Parietal lobe (tissue), 1 donor: ENCODE measurements around the gene SIAH2. TPM values are rescaled to one million over a fixed set of nuclear protein-coding genes. Genes with fewer than 3 reads are reported as not detected.

Source experiments
- total RNA-seq: library from RNA; depleted of rRNA; stranded (reverse); fragments of >200 nt; gene quantifications from one replicate; pipeline ENCODE4 v1.2.3, GENCODE V29; 2014

Gene SIAH2, protein sequence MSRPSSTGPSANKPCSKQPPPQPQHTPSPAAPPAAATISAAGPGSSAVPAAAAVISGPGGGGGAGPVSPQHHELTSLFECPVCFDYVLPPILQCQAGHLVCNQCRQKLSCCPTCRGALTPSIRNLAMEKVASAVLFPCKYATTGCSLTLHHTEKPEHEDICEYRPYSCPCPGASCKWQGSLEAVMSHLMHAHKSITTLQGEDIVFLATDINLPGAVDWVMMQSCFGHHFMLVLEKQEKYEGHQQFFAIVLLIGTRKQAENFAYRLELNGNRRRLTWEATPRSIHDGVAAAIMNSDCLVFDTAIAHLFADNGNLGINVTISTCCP
- 26.0 TPM for total RNA-seq

DNA sequence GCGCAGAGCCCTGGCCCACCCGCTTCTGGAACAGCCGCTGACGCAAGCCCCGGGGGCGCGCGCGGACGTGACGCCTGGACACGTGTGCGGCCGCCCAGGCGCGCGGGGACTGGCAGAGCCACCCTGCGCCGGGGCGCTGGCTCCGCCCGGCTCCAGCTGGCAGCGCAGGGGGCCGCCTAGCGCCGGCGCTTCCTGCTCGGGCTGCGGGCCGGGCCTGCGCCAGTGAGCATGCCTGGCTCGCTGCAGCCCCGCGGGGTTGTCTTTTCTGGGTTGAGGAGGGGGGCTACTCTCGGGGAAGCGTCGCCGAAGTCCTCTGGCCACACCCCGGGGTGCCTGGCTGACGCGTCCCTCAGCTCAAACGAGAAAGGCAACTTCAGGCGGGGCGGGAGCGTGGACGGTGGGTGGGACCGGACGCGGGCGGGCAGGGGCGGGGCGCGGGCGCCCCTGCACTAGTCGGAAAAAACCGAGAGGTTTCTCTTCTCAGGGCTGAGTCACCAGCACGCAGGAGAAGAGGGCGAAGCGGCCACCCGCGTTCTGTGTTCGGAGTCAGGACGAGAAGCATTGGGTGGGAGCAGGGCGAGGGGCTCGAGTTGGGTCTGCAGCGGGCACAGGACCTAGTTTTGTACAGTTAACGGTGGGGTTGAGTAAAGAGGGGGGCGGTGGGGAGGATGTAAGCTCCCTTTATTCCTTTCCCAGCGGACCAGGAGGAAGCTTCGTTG, at the start of gene SIAH2:
Gene SIAH2, minus strand, starts transcription at position 48 of the 719 bp plus-strand sequence. CDS start 320 bp downstream, outside the sequence.

DNA sequence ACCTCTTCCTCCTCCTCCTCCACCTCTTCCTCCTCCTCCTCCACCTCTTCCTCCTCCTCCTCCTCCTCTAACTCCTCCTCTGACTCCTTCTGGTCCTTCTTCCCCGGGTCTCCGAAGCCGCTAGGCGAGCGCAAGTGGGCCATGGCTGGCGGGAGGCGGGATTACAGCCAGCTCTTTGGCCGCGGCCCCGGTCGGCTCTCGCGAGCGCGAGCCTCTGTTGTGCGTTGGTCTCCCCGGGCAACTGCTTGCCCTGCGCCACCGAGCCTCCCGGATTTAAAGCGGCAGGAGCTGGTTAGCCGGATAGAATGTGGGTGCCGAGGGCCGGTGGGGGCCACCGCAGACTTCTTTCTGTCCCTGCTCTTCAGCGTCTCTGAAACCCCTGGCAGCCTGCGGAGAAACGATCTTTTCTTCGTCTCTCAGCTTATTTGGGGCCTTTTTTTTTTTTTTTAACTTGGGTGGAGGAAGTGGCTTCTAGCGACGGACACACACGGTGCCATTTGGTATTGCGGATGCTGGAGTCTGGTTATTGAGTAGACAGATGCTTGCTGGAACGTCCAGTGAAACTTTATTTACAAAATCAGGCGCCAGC, 59.1 kb downstream of the SIAH2 start, which contains the start of gene ERICH6:
Gene ERICH6, minus strand, starts transcription at position 165 of the 589 bp plus-strand sequence. Its CDS starts 22 bp downstream, at position 143.

Other genes starting within 250 kb of the SIAH2 start
- gene SERP1, start 216.7 kb downstream of the SIAH2 start, total RNA-seq, result 78.9 TPM
- 317 TPM for gene EIF2A, start 216.4 kb downstream of the SIAH2 start, total RNA-seq
- 71.4 TPM for gene SELENOT, start 159.8 kb downstream of the SIAH2 start, total RNA-seq
- not detected for gene ERICH6, start 59.2 kb downstream of the SIAH2 start, total RNA-seq
- not detected for gene MINDY4B, start 142.3 kb upstream of the SIAH2 start, total RNA-seq
- not detected for gene CLRN1, start 209.6 kb upstream of the SIAH2 start, total RNA-seq